Esophagus squamous epithelium (tissue), 5 donors: ENCODE data around the gene STX17. TPM values are rescaled to one million over a fixed set of nuclear protein-coding genes. Genes with fewer than 3 reads are reported as not detected.

Experiments
- DNase-seq: peaks from one replicate; lab custom pipeline; 2025; lab: John Stamatoyannopoulos, UW
- H3K27ac ChIP-seq, 4 donors: fragments of 200-600 bp; sonication (generic); one replicate each; pipeline ENCODE4 v1.5.1; 2016 to 2019; ENCODE audit warnings: mild to moderate bottlenecking in 1 of 4
- H3K27me3 ChIP-seq, 4 donors: fragments of 200-600 bp; sonication (generic); 1 replicate in 3 of 4; 2 replicates in 1 of 4; pipeline versions ENCODE4 v1.5.1 to v1.6.0; 2017 to 2021; ENCODE audit warnings: antibody characterized with exemption in 1 of 4
- H3K36me3 ChIP-seq, 3 donors: fragments of 200-600 bp; sonication (generic); one replicate each; pipeline ENCODE4 v1.5.1; 2016 to 2019
- H3K4me1 ChIP-seq, 3 donors: fragments of 200-600 bp; sonication (generic); one replicate each; pipeline ENCODE4 v1.5.1; 2017 to 2019
- H3K4me3 ChIP-seq, 4 donors: fragments of 200-600 bp; sonication (generic); 1 replicate in 3 of 4; 2 replicates in 1 of 4; pipeline ENCODE4 v1.5.1; 2016 to 2019; ENCODE audit warnings: mild to moderate bottlenecking in 2 of 4, moderate library complexity in 1 of 4
- H3K9me3 ChIP-seq, 3 donors: fragments of 200-600 bp; sonication (generic); one replicate each; pipeline ENCODE4 v1.5.1; 2016 to 2019
- CTCF ChIP-seq, 6 experiments: fragments of 450-650 bp in 4 of 6; fragments of 200-600 bp in 2 of 6; sonication (generic) in 2 of 6; IDR thresholded peaks; one replicate each; pipeline ENCODE4 v1.5.1; 2016 to 2019; ENCODE audit warnings: antibody characterized with exemption in 6 of 6, mild to moderate bottlenecking in 4 of 6, moderate library complexity in 4 of 6
- POLR2A ChIP-seq, 4 donors: fragments of 450-650 bp; IDR thresholded peaks; one replicate each; pipeline ENCODE4 v1.6.1; 2017; ENCODE audit warnings: antibody characterized with exemption in 4 of 4, mild to moderate bottlenecking in 4 of 4, moderate library complexity in 3 of 4
- WGBS, 2 donors: methylation state at CpG; one replicate each; pipeline ENCODE4 v1.1.5; 2018; 5-methylcytosine and 5-hydroxymethylcytosine counted together
- intact Hi-C: fragments of 100-400 bp; cut with DNase I; formaldehyde crosslinking; loops from one replicate; pipeline ENCODE4 v1.15.0; 2022
- total RNA-seq, 4 donors: library from RNA; depleted of rRNA; stranded (reverse); fragments of >200 nt; gene quantifications; one replicate each; pipeline ENCODE4 v1.1.0, GENCODE V29; 2016
- donor health status: DM: yes; HTN: yes; CAD: no.

The STX17 gene
- total RNA-seq, 4 donors from 2014 or later, result 17.5 to 35.1 (median 29.5) TPM

DNA sequence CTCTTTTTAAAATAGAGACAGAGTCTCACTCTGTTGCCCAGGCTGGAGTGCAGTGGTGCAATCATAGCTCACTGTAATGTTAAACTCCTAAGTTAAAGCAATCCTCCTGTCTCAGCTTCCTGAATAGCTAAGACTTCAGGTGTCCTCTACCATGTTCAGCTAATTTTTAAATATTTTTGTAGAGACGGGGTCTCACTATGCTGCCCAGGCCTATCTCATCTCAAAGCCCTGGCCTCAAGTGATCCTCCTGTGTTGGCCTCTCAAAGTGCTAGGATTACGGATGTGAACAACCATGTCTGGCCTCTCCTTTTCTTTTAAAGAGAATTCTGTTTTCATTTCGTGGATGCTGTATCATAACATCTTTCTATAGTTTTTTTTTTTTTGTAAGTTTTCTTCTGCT, 11.7 kb downstream of the STX17 start:
- Histone ChIP-seq H3K36me3 (peaks cover 0 to 79% (median 14%) of the 10 kb centered on the region in 3 donors), H3K4me3 (no peak overlapping the region), H3K27ac (no peak overlapping the region), H3K4me1 (peaks cover 0 to 10% (median 4%) of the 10 kb centered on the region in 3 donors), H3K27me3 (no peaks in the 10 kb centered on the region), H3K9me3 (no peaks in the 10 kb centered on the region)
- 58 to 92% methylated on average over 3 of the region's 3 CpGs for WGBS, 2 donors
- intact Hi-C loops, result no loop called here
- no peak for TF ChIP-seq CTCF (IDR thresholded peaks at IDR 0.05)
- no peak for TF ChIP-seq POLR2A (IDR thresholded peaks at IDR 0.05)
- no peak for DNase-seq

GRCh38 chr9:99919930-99920329, 13.5 kb downstream of the STX17 start:
- WGBS, 2 donors, result 42 to 54% methylated on average over 2 of the region's 2 CpGs
- no peaks in the 10 kb centered on the region for H3K9me3 ChIP-seq
- no peak for DNase-seq
- H3K27me3 ChIP-seq, result no peaks in the 10 kb centered on the region
- peaks cover 0 to 10% (median 4%) of the 10 kb centered on the region in 3 donors for H3K4me1 ChIP-seq
- H3K36me3 ChIP-seq, result peaks cover 0 to 92% (median 14%) of the 10 kb centered on the region in 3 donors
- H3K27ac ChIP-seq, result no peak overlapping the region
- no peak overlapping the region for H3K4me3 ChIP-seq
- TF ChIP-seq CTCF (IDR thresholded peaks at IDR 0.05) (no peak), POLR2A (IDR thresholded peaks at IDR 0.05) (no peak)
- intact Hi-C loops, result no loop called here

DNA sequence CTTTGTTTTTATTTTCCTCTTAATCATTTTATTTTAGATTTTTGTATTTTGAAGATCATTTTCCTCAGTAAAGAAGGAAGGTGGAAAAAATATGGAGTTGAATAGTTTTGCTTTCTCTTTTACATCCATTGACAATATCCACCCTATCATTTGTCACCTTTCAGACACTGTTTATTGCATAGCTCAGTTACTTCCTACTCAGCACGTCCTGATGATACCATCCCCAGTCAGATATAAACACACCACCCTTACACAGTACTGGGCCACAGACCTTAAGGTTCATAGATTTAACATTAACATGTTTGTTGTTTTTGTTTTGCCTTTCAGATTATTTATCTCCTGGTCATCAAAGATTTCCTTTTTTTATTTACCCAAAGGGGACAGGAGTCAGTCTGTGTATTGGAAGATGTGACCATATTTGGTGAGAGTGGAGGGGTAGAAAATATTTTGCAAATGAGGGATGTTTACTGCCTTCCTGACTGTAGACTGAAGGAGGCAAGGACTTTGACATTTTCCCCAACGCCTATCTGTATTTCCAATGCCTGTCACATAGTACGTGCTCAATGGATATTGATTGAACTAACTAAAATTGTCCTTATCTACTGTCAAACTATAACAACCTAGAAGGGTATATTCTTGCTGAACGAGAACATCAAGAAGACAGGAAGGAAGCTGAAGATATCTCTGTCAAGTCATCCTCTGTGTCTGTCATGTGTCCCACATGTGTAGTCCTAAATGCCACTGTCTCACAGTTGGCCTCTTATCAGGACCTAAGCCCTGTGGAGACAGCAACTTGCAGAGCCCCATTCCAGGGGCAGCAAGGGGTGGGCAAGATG, 15.6 kb downstream of the STX17 start:
- H3K27ac ChIP-seq, result no peak overlapping the region
- peaks cover 0 to 87% (median 7%) of the 10 kb centered on the region in 3 donors for H3K36me3 ChIP-seq
- DNase-seq, result no peak
- 81 to 86% methylated on average over 4 of the region's 4 CpGs for WGBS, 2 donors
- H3K27me3 ChIP-seq, result no peaks in the 10 kb centered on the region
- H3K4me1 ChIP-seq, result peaks cover 0 to 10% (median 4%) of the 10 kb centered on the region in 3 donors
- H3K4me3 ChIP-seq, result no peak overlapping the region
- peaks cover 0 to 9% (median 6%) of the 10 kb centered on the region in 3 donors for H3K9me3 ChIP-seq
- intact Hi-C loops, result no loop called here
- TF ChIP-seq POLR2A (IDR thresholded peaks at IDR 0.05), result no peak
- no peak for TF ChIP-seq CTCF (IDR thresholded peaks at IDR 0.05)

DNA sequence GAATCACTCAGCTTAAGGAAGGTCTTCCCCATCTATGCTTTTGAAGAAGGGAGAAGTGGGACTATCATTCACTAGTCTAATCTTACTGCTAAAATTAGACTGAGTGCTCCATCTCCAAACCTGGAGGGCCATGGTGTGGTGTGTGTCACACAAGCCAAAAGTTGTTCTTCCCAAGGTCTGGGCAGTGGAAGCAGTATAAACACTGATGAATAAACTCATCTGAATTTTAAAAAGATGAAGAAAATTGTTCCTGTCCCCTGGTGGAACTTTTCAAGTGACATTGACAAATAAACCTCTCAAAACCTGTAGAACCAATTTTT, 16.2 kb downstream of the STX17 start:
- TF ChIP-seq POLR2A (IDR thresholded peaks at IDR 0.05) (no peak), CTCF (IDR thresholded peaks at IDR 0.05) (no peak)
- peaks cover 0 to 9% (median 6%) of the 10 kb centered on the region in 3 donors for H3K9me3 ChIP-seq
- intact Hi-C loops, result no loop called here
- H3K27ac ChIP-seq, result no peak overlapping the region
- no peaks in the 10 kb centered on the region for H3K27me3 ChIP-seq
- peaks cover 0 to 10% (median 4%) of the 10 kb centered on the region in 3 donors for H3K4me1 ChIP-seq
- no peak for DNase-seq
- H3K36me3 ChIP-seq, result peaks cover 0 to 87% (median 7%) of the 10 kb centered on the region in 3 donors
- no peak overlapping the region for H3K4me3 ChIP-seq

DNA sequence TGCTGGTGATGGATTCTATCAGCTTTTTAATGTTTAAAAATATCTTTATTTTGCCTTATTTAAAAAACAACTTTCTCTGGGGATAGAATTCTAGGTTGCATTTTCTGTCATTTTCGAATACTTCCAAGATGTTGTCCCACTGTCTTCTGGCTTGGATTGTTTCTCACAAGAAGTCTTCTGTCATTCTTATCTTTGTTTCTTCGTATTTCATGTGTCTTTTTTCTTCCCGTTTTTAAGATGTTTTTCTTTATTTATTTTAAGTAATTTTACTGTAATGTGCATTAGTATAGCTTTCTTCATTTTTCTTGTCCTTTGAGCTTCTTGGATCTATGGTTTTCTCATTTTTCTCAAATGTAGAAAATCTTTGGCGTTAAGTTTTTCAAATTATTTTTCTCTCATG, 19.1 kb downstream of the STX17 start:
- H3K27ac ChIP-seq, result no peak overlapping the region
- TF ChIP-seq POLR2A (IDR thresholded peaks at IDR 0.05) (no peak), CTCF (IDR thresholded peaks at IDR 0.05) (no peak)
- 90 to 94% methylated on average over 4 of the region's 4 CpGs for WGBS, 2 donors
- intact Hi-C loops, result no loop called here
- no peaks in the 10 kb centered on the region for H3K27me3 ChIP-seq
- peaks cover 0 to 9% (median 6%) of the 10 kb centered on the region in 3 donors for H3K9me3 ChIP-seq
- no peak overlapping the region for H3K4me3 ChIP-seq
- peaks cover 0 to 80% (median 7%) of the 10 kb centered on the region in 3 donors for H3K36me3 ChIP-seq
- H3K4me1 ChIP-seq, result no peaks in the 10 kb centered on the region
- DNase-seq, result no peak
